Activated naive CD4-positive, alpha-beta T cell treated with anti-CD3 and anti-CD28 coated beads, Interleukin-2, amount 50 U/mL, for 24 hours (primary cell): ENCODE measurements around the gene ABCA13.
"Not testable (repeated sequence)": the region's sequence is repeated elsewhere in the genome, so short reads cannot be mapped to it uniquely, and the experiment has no call there.

Source experiments
- H3K27ac Mint-ChIP-seq: one replicate; pipeline ENCODE4 v1.8.0; 2021; ENCODE audit warnings: mild to moderate bottlenecking, mixed read lengths
- H3K27me3 Mint-ChIP-seq: one replicate; pipeline ENCODE4 v1.8.0; 2021; ENCODE audit warnings: mixed read lengths
- H3K36me3 Mint-ChIP-seq: one replicate; pipeline ENCODE4 v1.8.0; 2021; ENCODE audit warnings: mixed read lengths
- H3K4me1 Mint-ChIP-seq: one replicate; pipeline ENCODE4 v1.8.0; 2021; ENCODE audit warnings: mixed read lengths
- H3K4me3 Mint-ChIP-seq: one replicate; pipeline ENCODE4 v1.8.0; 2021; ENCODE audit warnings: mild to moderate bottlenecking, mixed read lengths
- H3K9me3 Mint-ChIP-seq: one replicate; pipeline ENCODE4 v1.8.0; 2021; ENCODE audit warnings: mixed read lengths

Gene ABCA13

DNA sequence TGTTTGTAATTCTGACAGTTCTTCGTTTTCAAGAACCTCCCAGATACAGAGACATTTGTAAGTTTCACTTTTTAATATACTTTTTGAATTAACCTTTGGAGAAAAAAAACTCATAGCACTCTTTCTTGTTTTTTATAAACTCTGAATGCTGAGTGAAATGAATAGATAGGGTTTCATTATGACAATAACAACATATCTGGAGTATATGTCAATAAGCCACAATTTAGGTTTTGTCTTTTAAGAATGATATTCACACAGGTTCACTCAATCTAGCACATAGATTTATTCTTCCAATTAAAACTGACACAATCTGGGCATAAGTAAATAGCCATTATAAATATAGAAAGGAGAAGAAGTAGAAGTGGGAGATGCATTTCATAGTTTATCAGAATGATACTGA is 21.7 kb downstream of the ABCA13 start:
- no peak overlapping the region for H3K27ac Mint-ChIP-seq
- no peaks in the 10 kb centered on the region for H3K4me1 Mint-ChIP-seq
- no peaks in the 10 kb centered on the region for H3K36me3 Mint-ChIP-seq
- H3K27me3 Mint-ChIP-seq = peaks cover 5% of the 10 kb centered on the region
- peaks cover 8% of the 10 kb centered on the region for H3K9me3 Mint-ChIP-seq
- H3K4me3 Mint-ChIP-seq = no peak overlapping the region

DNA sequence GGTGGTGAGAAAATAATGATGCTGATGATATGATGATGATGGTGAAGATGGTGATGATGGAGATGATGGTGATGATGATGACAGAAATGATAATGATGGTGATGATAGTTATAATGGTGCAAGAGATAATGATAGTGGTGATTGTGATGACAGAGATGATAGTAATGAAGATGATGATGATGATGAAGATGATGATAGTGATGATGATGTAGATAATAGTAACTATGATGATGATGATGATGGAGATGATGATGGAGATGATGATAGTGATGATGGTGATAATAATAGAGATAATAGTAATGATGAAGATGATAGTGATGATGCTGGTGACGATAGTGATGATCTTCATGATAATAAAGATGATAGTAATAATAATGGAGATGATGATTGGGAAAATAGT is 22.2 kb downstream of the ABCA13 start:
- no peaks in the 10 kb centered on the region for H3K36me3 Mint-ChIP-seq
- no peaks in the 10 kb centered on the region for H3K4me1 Mint-ChIP-seq
- peaks cover 4% of the 10 kb centered on the region for H3K9me3 Mint-ChIP-seq
- peaks cover 1% of the 10 kb centered on the region for H3K27me3 Mint-ChIP-seq
- H3K27ac Mint-ChIP-seq = no peak overlapping the region
- H3K4me3 Mint-ChIP-seq = no peak overlapping the region

DNA sequence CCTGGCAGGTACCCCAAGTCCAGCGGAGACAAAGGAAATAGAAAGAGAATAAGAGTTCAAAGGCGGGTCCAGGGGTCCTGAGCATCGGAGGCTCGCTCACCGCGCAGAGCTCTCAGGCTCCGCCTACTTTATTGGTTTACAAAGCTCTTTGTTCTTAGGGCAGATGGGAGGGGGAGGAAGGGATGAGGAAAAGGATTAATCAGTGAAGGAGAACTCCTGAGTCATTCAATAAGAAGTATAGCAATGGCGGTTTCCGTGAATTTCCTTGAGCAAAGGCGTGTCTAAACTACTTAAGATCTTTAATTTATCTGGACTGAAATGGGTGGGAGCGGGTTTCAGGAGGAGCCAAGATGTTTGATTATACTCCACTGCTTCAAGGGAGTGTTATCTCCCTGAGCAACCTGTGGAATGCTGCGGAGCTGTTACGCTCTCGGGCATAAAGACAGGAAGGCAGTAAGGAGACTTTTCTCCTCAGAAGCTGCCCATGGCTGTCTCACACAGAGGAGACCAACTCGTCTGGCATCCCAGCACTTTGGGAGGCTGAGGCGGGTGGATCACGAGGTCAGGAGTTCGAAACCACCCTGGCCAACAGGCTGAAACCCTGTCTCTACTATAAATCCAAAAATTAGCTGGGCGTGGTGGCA is 29.8 kb downstream of the ABCA13 start:
- not testable (repeated sequence) for H3K36me3 Mint-ChIP-seq, H3K27me3 Mint-ChIP-seq, H3K4me3 Mint-ChIP-seq, H3K27ac Mint-ChIP-seq, H3K4me1 Mint-ChIP-seq, H3K9me3 Mint-ChIP-seq

DNA sequence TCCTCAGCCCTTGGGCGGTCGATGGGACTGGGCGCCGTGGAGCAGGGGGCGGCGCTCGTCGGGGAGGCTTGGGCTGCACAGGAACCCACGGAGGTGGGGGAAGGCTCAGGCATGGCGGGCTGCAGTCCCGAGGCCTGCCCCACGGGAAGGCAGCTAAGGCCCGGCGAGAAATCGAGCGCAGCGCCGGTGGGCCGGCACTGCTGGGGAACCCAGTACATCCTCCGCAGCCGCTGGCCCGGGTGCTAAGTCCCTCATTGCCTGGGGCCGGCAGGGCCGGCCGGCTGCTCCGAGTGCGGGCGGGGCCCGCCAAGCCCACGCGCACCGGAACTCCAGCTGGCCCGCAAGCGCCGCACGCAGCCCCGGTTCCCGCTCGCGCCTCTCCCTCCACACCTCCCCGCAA is 31.7 kb downstream of the ABCA13 start:
- not testable (repeated sequence) for H3K4me3 Mint-ChIP-seq, H3K36me3 Mint-ChIP-seq, H3K27ac Mint-ChIP-seq, H3K27me3 Mint-ChIP-seq, H3K9me3 Mint-ChIP-seq, H3K4me1 Mint-ChIP-seq

DNA sequence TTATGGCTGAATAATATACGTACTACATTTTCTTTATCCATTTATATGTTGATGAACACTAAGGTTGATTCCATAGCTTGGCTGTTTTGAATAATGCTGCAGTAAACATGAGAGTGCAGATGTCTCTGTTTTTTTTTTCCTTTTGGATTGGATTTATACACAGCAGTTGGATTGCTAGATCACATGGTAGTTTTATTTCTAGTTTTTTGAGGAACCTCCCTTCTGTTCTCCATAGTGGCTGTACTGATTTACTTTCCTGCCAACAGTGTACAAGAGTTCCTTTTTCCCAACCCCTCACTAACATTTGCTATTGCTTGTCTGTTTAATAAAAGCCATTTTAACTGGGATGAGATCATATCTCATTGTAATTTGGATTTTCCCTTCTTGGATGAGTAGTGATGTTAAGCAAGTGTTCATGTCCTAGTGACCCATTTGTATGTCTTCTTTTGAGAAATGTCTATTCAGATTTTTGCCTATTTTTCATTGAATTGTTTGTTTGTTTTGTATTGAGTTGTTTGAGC is 36.0 kb downstream of the ABCA13 start:
- H3K27ac Mint-ChIP-seq = no peak overlapping the region
- no peaks in the 10 kb centered on the region for H3K9me3 Mint-ChIP-seq
- H3K4me3 Mint-ChIP-seq = no peak overlapping the region

DNA sequence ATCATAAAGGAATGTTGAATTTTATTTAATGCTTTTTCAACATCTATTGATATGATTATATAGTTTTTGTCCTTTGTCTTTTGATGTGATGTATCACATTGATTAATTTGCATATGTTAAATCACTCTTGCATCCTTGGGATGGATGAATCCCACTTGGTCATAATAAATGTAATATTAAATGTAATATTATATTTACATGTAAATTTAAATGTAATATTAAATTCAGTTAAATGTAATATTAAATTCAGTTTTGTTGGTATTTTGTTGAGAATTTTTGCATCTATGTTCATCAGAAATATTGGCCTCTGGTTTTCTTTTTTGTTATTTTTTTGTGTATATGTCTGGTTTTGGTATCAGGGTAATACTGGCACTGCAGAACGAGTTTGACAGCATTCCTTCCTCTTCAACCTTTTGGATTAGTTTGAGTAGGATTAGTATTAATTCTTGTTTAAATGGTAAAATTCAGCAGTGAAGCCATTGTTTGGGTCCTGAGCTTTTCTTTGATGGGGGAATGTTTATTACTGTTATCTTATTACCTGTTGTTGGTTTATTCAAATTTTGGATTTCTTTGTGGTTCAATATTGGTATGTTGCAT is 37.8 kb downstream of the ABCA13 start:
- peaks cover 8% of the 10 kb centered on the region for H3K27me3 Mint-ChIP-seq
- no peak overlapping the region for H3K4me3 Mint-ChIP-seq
- no peaks in the 10 kb centered on the region for H3K36me3 Mint-ChIP-seq
- H3K27ac Mint-ChIP-seq = no peak overlapping the region
- H3K9me3 Mint-ChIP-seq = no peaks in the 10 kb centered on the region
- no peaks in the 10 kb centered on the region for H3K4me1 Mint-ChIP-seq

More for the DNA sequence above, 36.0 kb downstream of the ABCA13 start:
- Mint-ChIP-seq H3K36me3 (no peaks in the 10 kb centered on the region), H3K4me1 (no peaks in the 10 kb centered on the region), H3K27me3 (peaks cover 8% of the 10 kb centered on the region)

DNA sequence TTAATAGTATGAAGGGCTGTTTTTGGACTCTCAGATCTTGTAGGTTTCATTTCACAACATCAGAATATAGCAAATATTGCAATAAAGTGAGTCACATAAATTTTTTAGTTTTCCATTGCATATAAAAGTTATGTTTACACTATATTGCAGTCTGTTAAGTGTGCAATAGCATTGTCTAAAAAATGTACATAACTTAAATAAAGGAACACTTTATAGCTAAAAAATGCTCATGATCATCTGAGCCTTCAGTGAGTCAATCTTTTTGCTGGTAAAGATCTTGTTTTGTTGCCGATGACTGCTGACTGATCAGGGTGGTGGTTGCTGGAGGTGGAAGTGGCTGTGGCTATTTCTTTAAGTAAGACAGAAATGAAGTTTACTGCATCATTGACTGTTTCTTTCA is 42.0 kb downstream of the ABCA13 start:
- peaks cover 23% of the 10 kb centered on the region for H3K27me3 Mint-ChIP-seq
- no peak overlapping the region for H3K4me3 Mint-ChIP-seq
- H3K36me3 Mint-ChIP-seq = no peaks in the 10 kb centered on the region
- H3K9me3 Mint-ChIP-seq = peaks cover 4% of the 10 kb centered on the region
- no peaks in the 10 kb centered on the region for H3K4me1 Mint-ChIP-seq
- no peak overlapping the region for H3K27ac Mint-ChIP-seq

DNA sequence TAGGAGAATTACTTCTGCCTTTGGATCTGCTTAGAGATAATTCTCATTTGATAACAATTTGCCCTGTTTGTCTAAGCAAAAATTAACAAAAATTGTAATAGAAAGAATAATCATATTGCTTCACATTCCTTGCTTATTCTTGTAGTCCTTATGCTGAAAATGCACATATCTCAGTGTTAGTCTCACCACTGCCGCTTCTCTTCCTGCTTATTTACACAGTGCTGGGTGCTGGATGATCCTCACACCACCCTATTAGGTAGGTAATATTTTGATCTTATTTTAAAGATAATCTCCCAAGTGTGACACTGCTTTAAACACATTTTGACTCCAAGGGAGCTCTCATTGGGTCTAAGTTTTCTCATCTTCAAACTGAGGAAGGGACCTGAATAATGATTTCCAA is 46.0 kb downstream of the ABCA13 start:
- H3K4me3 Mint-ChIP-seq = no peak overlapping the region
- no peaks in the 10 kb centered on the region for H3K4me1 Mint-ChIP-seq
- no peak overlapping the region for H3K27ac Mint-ChIP-seq
- H3K9me3 Mint-ChIP-seq = peaks cover 4% of the 10 kb centered on the region
- H3K36me3 Mint-ChIP-seq = no peaks in the 10 kb centered on the region
- H3K27me3 Mint-ChIP-seq = peaks cover 19% of the 10 kb centered on the region

DNA sequence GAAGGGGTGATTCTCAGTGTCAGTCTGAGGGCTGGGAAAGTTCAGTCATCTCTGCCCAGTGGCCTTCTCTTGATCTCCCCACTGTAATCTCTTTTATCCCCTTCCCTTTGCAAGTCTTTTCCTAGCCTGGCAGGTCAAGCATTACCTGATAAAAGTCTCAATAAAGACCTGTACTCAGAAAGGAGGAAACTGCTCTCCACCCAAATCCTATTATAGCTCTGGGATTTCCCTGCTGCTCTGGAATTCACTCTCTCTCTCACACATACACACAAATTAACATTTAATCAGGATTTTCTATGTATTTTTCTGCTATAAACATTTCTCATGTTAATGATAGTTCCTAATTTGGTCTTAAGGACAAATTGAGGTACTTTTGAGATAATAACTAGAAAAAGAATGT is 46.5 kb downstream of the ABCA13 start:
- H3K4me3 Mint-ChIP-seq = no peak overlapping the region
- H3K9me3 Mint-ChIP-seq = peaks cover 4% of the 10 kb centered on the region
- peaks cover 19% of the 10 kb centered on the region for H3K27me3 Mint-ChIP-seq
- no peaks in the 10 kb centered on the region for H3K36me3 Mint-ChIP-seq
- no peaks in the 10 kb centered on the region for H3K4me1 Mint-ChIP-seq
- H3K27ac Mint-ChIP-seq = no peak overlapping the region

DNA sequence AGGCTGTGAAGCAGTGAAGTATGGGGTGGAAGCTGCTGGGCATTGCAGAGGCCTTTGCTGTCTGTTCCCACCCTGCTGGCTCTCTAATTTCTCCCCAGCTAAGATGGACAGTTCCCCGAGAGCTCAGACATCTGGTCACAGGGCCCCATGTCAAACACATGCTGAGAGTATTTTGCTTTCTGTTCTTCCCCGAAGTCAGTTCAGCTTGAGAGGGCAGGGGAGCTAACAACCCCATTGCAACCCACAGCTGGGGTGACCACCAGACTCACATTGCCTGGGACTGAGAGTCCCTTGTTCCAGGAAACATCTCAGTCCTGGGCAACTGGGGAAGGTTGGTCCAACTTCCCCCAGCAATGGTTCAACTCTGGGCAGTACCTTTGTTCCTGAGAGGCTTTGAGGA is 52.8 kb downstream of the ABCA13 start:
- Mint-ChIP-seq H3K4me1 (no peaks in the 10 kb centered on the region), H3K27me3 (peaks cover 4% of the 10 kb centered on the region), H3K4me3 (no peak overlapping the region), H3K27ac (no peak overlapping the region), H3K9me3 (peaks cover 5% of the 10 kb centered on the region), H3K36me3 (no peaks in the 10 kb centered on the region)

DNA sequence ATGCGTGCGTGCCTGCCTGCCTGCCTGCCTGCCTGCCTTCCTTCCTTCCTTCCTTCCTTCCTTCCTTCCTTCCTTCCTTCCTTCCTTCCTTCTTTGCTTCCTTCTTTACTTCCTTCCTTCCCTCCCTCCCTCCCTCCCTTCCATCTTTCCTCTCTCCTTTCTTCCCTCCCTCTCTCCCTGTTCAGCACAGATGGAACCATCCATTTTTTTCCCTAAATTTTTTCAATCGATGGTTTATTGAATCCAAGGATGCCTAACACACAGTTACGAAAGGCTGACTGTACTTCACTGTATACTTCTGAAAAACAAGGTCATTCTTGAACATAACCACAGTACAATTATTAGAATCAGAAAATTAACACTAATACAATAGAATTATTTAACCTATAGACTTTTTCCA is 53.8 kb downstream of the ABCA13 start:
- H3K4me3 Mint-ChIP-seq = no peak overlapping the region
- peaks cover 1% of the 10 kb centered on the region for H3K27me3 Mint-ChIP-seq
- H3K27ac Mint-ChIP-seq = no peak overlapping the region
- H3K9me3 Mint-ChIP-seq = peaks cover 5% of the 10 kb centered on the region
- H3K36me3 Mint-ChIP-seq = no peaks in the 10 kb centered on the region
- no peaks in the 10 kb centered on the region for H3K4me1 Mint-ChIP-seq

DNA sequence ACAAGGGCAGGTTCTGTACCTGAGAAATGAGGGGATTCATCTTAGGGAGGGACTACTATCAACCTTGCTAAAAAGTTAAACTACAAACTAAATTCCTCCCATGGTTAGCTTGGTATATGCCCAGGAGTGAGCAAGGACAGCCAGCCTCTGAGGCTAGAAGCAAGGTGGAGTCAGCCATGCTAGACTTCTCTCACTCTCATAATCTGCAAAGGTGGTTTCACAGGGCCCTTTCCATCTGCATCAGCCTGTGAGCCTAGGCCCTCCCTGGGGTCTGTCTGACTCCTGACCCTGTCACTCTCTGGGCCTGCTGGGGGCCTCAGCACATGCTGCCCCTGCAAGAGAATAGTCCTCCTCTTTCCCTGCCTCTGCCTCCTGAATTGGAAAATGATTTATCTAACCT is 66.1 kb downstream of the ABCA13 start:
- H3K36me3 Mint-ChIP-seq = no peaks in the 10 kb centered on the region
- no peak overlapping the region for H3K4me3 Mint-ChIP-seq
- no peaks in the 10 kb centered on the region for H3K9me3 Mint-ChIP-seq
- peaks cover 2% of the 10 kb centered on the region for H3K27me3 Mint-ChIP-seq
- H3K4me1 Mint-ChIP-seq = no peaks in the 10 kb centered on the region
- H3K27ac Mint-ChIP-seq = no peak overlapping the region

DNA sequence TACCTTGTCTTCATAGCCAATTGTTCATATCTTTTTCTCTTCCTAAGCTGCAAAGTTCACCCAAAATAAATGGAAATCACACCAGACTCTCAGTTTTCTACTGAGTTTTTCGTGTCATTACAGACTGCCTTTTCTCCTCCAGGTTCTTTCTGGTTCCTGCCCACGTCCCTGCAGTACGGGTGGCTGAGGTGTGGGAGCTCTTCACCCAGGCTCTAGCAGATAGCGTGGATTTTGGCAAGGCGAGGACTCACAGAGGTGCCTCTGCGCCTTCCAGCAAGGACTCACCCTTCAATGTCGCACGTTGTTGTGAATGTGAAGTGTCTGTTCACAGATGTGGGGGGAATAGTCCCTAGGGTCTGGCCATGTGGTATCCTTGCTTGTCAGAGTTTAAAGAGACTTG is 71.6 kb downstream of the ABCA13 start:
- H3K9me3 Mint-ChIP-seq = no peaks in the 10 kb centered on the region
- H3K27ac Mint-ChIP-seq = no peak overlapping the region
- H3K36me3 Mint-ChIP-seq = no peaks in the 10 kb centered on the region
- peaks cover 1% of the 10 kb centered on the region for H3K27me3 Mint-ChIP-seq
- H3K4me3 Mint-ChIP-seq = no peak overlapping the region
- H3K4me1 Mint-ChIP-seq = no peaks in the 10 kb centered on the region

DNA sequence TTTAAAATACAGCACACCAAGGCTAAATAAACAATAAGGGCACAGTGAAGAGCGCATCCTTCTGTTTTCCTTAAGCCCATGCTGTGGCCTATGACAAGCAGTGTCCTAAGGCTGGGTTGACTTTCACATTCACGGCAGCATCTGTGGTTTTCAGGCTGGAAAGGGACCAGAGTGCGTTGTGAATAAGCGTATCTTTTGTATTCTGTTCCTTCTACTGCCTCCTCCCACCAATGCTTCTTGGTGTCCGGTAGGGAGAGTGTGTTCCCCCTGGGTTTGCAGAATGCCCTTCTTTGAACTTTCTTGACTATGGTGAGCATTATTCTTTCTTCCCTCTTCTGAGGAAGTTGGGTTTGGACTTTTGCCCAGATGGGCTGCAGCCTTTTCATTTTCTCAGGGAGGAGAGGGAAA is 73.6 kb downstream of the ABCA13 start:
- Mint-ChIP-seq H3K36me3 (no peaks in the 10 kb centered on the region), H3K27ac (no peak overlapping the region), H3K9me3 (no peaks in the 10 kb centered on the region), H3K27me3 (peaks cover 1% of the 10 kb centered on the region), H3K4me1 (no peaks in the 10 kb centered on the region), H3K4me3 (no peak overlapping the region)

DNA sequence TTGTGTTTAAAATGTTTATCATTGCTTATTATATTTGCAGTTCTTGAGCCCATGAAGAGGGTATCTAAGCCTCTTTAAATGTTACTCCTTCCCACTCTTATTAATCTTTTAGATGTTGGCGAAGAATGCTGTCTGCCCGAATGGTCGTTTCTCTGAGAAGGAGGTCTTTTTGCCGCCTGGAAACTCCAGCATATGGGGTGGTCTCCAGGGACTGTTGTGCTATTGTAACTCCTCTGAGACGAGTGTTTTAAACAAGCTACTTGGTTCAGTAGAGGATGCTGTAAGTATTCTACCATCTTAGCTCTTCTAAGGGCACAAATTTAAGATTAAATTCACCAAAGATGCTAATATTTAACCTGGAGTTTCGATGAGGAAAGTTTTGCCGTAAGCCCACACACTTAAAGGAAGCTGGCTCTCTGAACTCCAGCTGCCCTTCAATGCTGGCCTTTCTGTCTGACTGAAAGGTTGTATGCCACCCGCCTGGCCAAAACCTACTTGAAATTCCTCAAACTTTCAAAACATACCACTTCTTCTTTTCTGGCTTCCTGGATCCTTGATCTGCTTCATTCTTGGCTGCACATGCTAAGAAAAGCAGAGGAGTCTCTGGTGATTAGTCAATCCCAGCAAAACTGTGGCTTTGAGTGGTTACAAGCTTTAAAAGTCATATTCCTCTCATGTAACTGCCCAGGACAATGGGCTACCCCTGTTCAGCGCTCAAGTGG is 74.7 kb downstream of the ABCA13 start:
- no peak overlapping the region for H3K4me3 Mint-ChIP-seq
- no peaks in the 10 kb centered on the region for H3K4me1 Mint-ChIP-seq
- peaks cover 1% of the 10 kb centered on the region for H3K27me3 Mint-ChIP-seq
- no peaks in the 10 kb centered on the region for H3K36me3 Mint-ChIP-seq
- no peaks in the 10 kb centered on the region for H3K9me3 Mint-ChIP-seq
- H3K27ac Mint-ChIP-seq = no peak overlapping the region

DNA sequence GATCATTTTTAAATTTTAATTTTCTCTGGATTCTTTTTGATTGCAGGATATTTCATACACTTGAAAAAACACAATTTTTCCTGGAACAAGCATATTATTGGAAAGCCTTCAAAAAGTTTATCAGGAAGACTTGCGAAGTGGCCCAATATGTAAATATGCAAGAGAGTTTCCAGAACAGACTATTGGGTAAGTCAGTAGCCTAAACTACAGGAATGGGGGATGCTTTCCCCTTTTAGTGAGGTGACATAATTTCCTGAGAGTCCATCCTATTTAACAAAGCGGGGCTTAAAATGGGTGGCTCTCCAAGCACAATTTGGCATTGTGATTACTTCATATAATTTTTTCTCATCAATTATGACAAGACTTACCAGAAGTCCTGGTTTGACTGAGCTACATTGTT is 77.9 kb downstream of the ABCA13 start:
- Mint-ChIP-seq H3K9me3 (no peaks in the 10 kb centered on the region), H3K4me3 (no peak overlapping the region), H3K27me3 (no peaks in the 10 kb centered on the region), H3K27ac (no peak overlapping the region), H3K36me3 (no peaks in the 10 kb centered on the region), H3K4me1 (peaks cover 3% of the 10 kb centered on the region)
